Measurements from ENCODE around the gene NME9.

Gene NME9

GRCh38 chr3:138332472-138333073 lies 2.9 kb upstream of the NME9 start:
- DNase-seq (ENCODE audit: low read depth): no peak

GRCh38 chr3:138331143-138331894 lies 1.7 kb upstream of the NME9 start:
- DNase-seq (ENCODE audit: low read depth): no peak

- DNase-seq (ENCODE audit: low read depth): no peak
Observed at GRCh38 chr3:138329984-138330293, 288 bp upstream of the NME9 start.

- no peak for DNase-seq (ENCODE audit: low read depth)
Observed at GRCh38 chr3:138328341-138328740, 1.3 kb downstream of the NME9 start.

- no peak for DNase-seq (ENCODE audit: low read depth)
Observed at GRCh38 chr3:138327831-138328230, 1.8 kb downstream of the NME9 start.

- DNase-seq (ENCODE audit: low read depth): no peak
Observed at GRCh38 chr3:138326866-138327595, 2.6 kb downstream of the NME9 start.

GRCh38 chr3:138325990-138326389 lies 3.7 kb downstream of the NME9 start:
- DNase-seq (ENCODE audit: low read depth): no peak

GRCh38 chr3:138323971-138324370 lies 5.7 kb downstream of the NME9 start:
- no peak for DNase-seq (ENCODE audit: low read depth)

- no peak for DNase-seq (ENCODE audit: low read depth)
Observed at GRCh38 chr3:138317687-138318086, 12.0 kb downstream of the NME9 start.

GRCh38 chr3:138314751-138315150 lies 14.9 kb downstream of the NME9 start:
- no peak for DNase-seq (ENCODE audit: low read depth)

GRCh38 chr3:138310494-138310893 lies 19.2 kb downstream of the NME9 start:
- no peak for DNase-seq (ENCODE audit: low read depth)

GRCh38 chr3:138308783-138309182 lies 20.9 kb downstream of the NME9 start:
- no peak for DNase-seq (ENCODE audit: low read depth)

- no peak for DNase-seq (ENCODE audit: low read depth)
Observed at GRCh38 chr3:138307899-138308298, 21.8 kb downstream of the NME9 start.

- no peak for DNase-seq (ENCODE audit: low read depth)
Observed at GRCh38 chr3:138303474-138303873, 26.2 kb downstream of the NME9 start.

GRCh38 chr3:138300647-138301046 lies 29.0 kb downstream of the NME9 start:
- no peak for DNase-seq (ENCODE audit: low read depth)

- DNase-seq (ENCODE audit: low read depth): no peak
Observed at GRCh38 chr3:138297876-138298275, 31.8 kb downstream of the NME9 start.

GRCh38 chr3:138297059-138297607 lies 32.5 kb downstream of the NME9 start:
- DNase-seq (ENCODE audit: low read depth): no peak

GRCh38 chr3:138296639-138297038 lies 33.0 kb downstream of the NME9 start:
- no peak for DNase-seq (ENCODE audit: low read depth)

GRCh38 chr3:138289701-138290100 lies 40.0 kb downstream of the NME9 start:
- DNase-seq (ENCODE audit: low read depth): no peak

- DNase-seq (ENCODE audit: low read depth): no peak
Observed at GRCh38 chr3:138289260-138289659, 40.4 kb downstream of the NME9 start.

GRCh38 chr3:138284957-138285477 lies 44.6 kb downstream of the NME9 start:
- no peak for DNase-seq (ENCODE audit: low read depth)

- DNase-seq (ENCODE audit: low read depth): no peak
Observed at GRCh38 chr3:138284079-138284478, 45.6 kb downstream of the NME9 start.

- no peak for DNase-seq (ENCODE audit: low read depth)
Observed at GRCh38 chr3:138282836-138283235, 46.8 kb downstream of the NME9 start.
